Neural cell (in vitro differentiated cells): ENCODE measurements around the gene SIGLEC12. TPM values are rescaled to one million over a fixed set of nuclear protein-coding genes. Genes with fewer than 3 reads are reported as not detected.

Experiments
- H2AFZ ChIP-seq: fragments of 200-600, 300-800 bp; sonication (generic), shearing (Covaris generic); 2 replicates; pipeline ENCODE4 v1.6.0; 2014; ENCODE audit warnings: low read depth, mild to moderate bottlenecking, antibody characterized with exemption, low read length, moderate library complexity
- H3F3A ChIP-seq: fragments of 200-600 bp; shearing (Covaris generic); 2 replicates; pipeline ENCODE4 v1.6.1; 2016; ENCODE audit warnings: mild to moderate bottlenecking, moderate library complexity, mixed read lengths, antibody characterized with exemption, low read length; ENCODE audit not compliant: insufficient read depth, poor library complexity, severe bottlenecking
- H3K27ac ChIP-seq: fragments of 200-600, 300-800 bp; sonication (generic), shearing (Covaris generic); 2 replicates; pipeline ENCODE4 v1.5.1; 2014; ENCODE audit warnings: mild to moderate bottlenecking, low read length, moderate library complexity
- H3K27me3 ChIP-seq: fragments of 300-800, 200-600 bp; sonication (generic), shearing (Covaris generic); 2 replicates; pipeline ENCODE4 v1.6.0; 2014; ENCODE audit warnings: mild to moderate bottlenecking, low read depth, low read length, moderate library complexity; ENCODE audit not compliant: insufficient read depth
- H3K36me3 ChIP-seq: fragments of 300-800, 200-600 bp; sonication (generic), shearing (Covaris generic); 2 replicates; pipeline ENCODE4 v1.5.1; 2014; ENCODE audit warnings: mild to moderate bottlenecking, antibody characterized with exemption, low read length, moderate library complexity; ENCODE audit not compliant: insufficient read depth
- H3K4me2 ChIP-seq: fragments of 300-800, 200-600 bp; sonication (generic), shearing (Covaris generic); 2 replicates; pipeline ENCODE4 v1.6.0; 2014; ENCODE audit warnings: mild to moderate bottlenecking, low read length
- H3K4me3 ChIP-seq: fragments of 300-800, 200-600 bp; sonication (generic), shearing (Covaris generic); 2 replicates; pipeline ENCODE4 v1.5.1; 2014; ENCODE audit warnings: mild to moderate bottlenecking, low read length, moderate library complexity
- H3K79me2 ChIP-seq: fragments of 200-600 bp; shearing (Covaris generic); replicated peaks from 2 replicates; pipeline ENCODE4 v1.6.0; 2014; ENCODE audit warnings: mild to moderate bottlenecking, low read length, moderate library complexity; ENCODE audit not compliant: insufficient read depth
- H3K9ac ChIP-seq: fragments of 300-800, 200-600 bp; sonication (generic), shearing (Covaris generic); 2 replicates; pipeline ENCODE4 v1.6.1; 2016; ENCODE audit warnings: mild to moderate bottlenecking, low read length, mixed read lengths
- H3K9me2 ChIP-seq: fragments of 200-600 bp; shearing (Covaris generic); 2 replicates; pipeline ENCODE4 v1.6.1; 2016; ENCODE audit warnings: mild to moderate bottlenecking, low read length, mixed read lengths; ENCODE audit not compliant: insufficient read depth
- H3K9me3 ChIP-seq: fragments of 200-600, 300-800 bp; sonication (generic), shearing (Covaris generic); 2 replicates; pipeline ENCODE4 v1.6.1; 2016; ENCODE audit warnings: mild to moderate bottlenecking, mixed run types, low read length, moderate library complexity, mixed read lengths
- H4K20me1 ChIP-seq: fragments of 200-600 bp; shearing (Covaris generic); 2 replicates; pipeline ENCODE4 v1.6.1; 2016; ENCODE audit warnings: mild to moderate bottlenecking, mixed run types; ENCODE audit not compliant: insufficient read depth
- CTCF ChIP-seq: fragments of 450-650 bp; IDR thresholded peaks from 2 replicates; pipeline ENCODE4 v1.5.1; 2014; ENCODE audit warnings: antibody characterized with exemption, mild to moderate bottlenecking, moderate library complexity; ENCODE audit not compliant: poor library complexity, severe bottlenecking
- EP300 ChIP-seq: fragments of 450-650 bp; conservative IDR thresholded peaks from 2 replicates; pipeline ENCODE4 v1.6.1; 2014; ENCODE audit warnings: antibody characterized with exemption, mild to moderate bottlenecking, moderate library complexity; ENCODE audit not compliant: poor library complexity, severe bottlenecking
- EZH2 ChIP-seq: fragments of 200-600, 300-800 bp; shearing (Covaris generic), sonication (generic); IDR thresholded peaks from 2 replicates; pipeline ENCODE4 v1.6.1; 2014; ENCODE audit warnings: antibody characterized with exemption, low read length, borderline replicate concordance, mild to moderate bottlenecking; ENCODE audit not compliant: insufficient read depth, poor library complexity, severe bottlenecking
- MXI1 ChIP-seq: fragments of 450-650 bp; conservative IDR thresholded peaks from 2 replicates; pipeline ENCODE4 v1.6.1; 2014; ENCODE audit warnings: antibody characterized with exemption, mild to moderate bottlenecking; ENCODE audit not compliant: poor library complexity, severe bottlenecking
- POLR2AphosphoS5 ChIP-seq: IDR thresholded peaks from 2 replicates; pipeline ENCODE4 v1.6.1; 2012
- RAD21 ChIP-seq: fragments of 450-650 bp; conservative IDR thresholded peaks from 2 replicates; pipeline ENCODE4 v1.6.1; 2014; ENCODE audit warnings: antibody characterized with exemption, mild to moderate bottlenecking, moderate library complexity
- REST ChIP-seq: IDR thresholded peaks from 2 replicates; pipeline ENCODE4 v1.6.1; 2012; ENCODE audit warnings: borderline replicate concordance
- SMC3 ChIP-seq: fragments of 450-650 bp; conservative IDR thresholded peaks from 2 replicates; pipeline ENCODE4 v1.6.1; 2014; ENCODE audit warnings: antibody characterized with exemption, mild to moderate bottlenecking, moderate library complexity; ENCODE audit not compliant: poor library complexity
- TAF1 ChIP-seq: IDR thresholded peaks from 2 replicates; pipeline ENCODE4 v1.6.1; 2012; ENCODE audit warnings: low read depth
- polyA plus RNA-seq: library from polyadenylated mRNA; depleted of rRNA; stranded (reverse); fragments of >200 nt; gene quantifications from 2 replicates; pipeline ENCODE4 v1.2.3, GENCODE V29; 2014
- small RNA-seq, 3 experiments: library from RNA; depleted of rRNA; stranded (forward); fragments of <200 nt; gene quantifications; one replicate each; pipeline ENCODE3, GENCODE V24; 2012

Gene SIGLEC12
- polyA plus RNA-seq, 1 donor from 2014 or later = not detected

- Histone ChIP-seq H3K36me3 (no peaks in the 10 kb centered on the region), H3K27me3 (no peaks in the 10 kb centered on the region), H3K79me2 (no peaks in the 10 kb centered on the region), H3K4me2 (no peak overlapping the region), H2AFZ (no peak overlapping the region), H3K4me3 (no peak overlapping the region), H3K27ac (no peak overlapping the region), H3K9me3 (no peaks in the 10 kb centered on the region), H3K9me2 (no peaks in the 10 kb centered on the region), H3F3A (no peaks in the 10 kb centered on the region), H4K20me1 (no peaks in the 10 kb centered on the region), H3K9ac (no peak overlapping the region)
- TF ChIP-seq CTCF (no peak), EP300 (no peak), POLR2AphosphoS5 (no peak), MXI1 (no peak), SMC3 (no peak), TAF1 (no peak), EZH2 (no peak), REST (no peak), RAD21 (no peak)
Measured at GRCh38 chr19:51441410-51442390, 59.9 kb downstream of the SIGLEC12 start.

Small RNA genes lying within 50 kb of the gene (small RNA-seq; reads per million reads assigned to genes)
- gene AC020914.3 = 0 reads per million in 3 experiments
- gene AC020914.5 = 0 reads per million in 3 experiments

Other genes with a start within 250 kb of the SIGLEC12 start
- gene IGLON5, start 190.2 kb downstream of the SIGLEC12 start, polyA plus RNA-seq = 13.5 and 18.3 TPM in 2 replicates
- 1.5 and 2.3 TPM in 2 replicates for gene VSIG10L, start 159.7 kb downstream of the SIGLEC12 start, polyA plus RNA-seq
- 361 and 383 TPM in 2 replicates for gene ETFB, start 135.4 kb downstream of the SIGLEC12 start, polyA plus RNA-seq
- gene CLDND2, start 132.8 kb downstream of the SIGLEC12 start, polyA plus RNA-seq = not detected in 2 replicates
- gene NKG7, start 129.1 kb downstream of the SIGLEC12 start, polyA plus RNA-seq = not detected in 2 replicates
- not detected in 2 replicates for gene LIM2, start 113.8 kb downstream of the SIGLEC12 start, polyA plus RNA-seq
- not detected in 2 replicates for gene C19orf84, start 111.2 kb downstream of the SIGLEC12 start, polyA plus RNA-seq
- not detected in 2 replicates for gene SIGLEC10, start 84.2 kb downstream of the SIGLEC12 start, polyA plus RNA-seq
- gene SIGLEC8, start 43.3 kb downstream of the SIGLEC12 start, polyA plus RNA-seq = not detected in 2 replicates
- not detected in 2 replicates for gene CEACAM18, start 23.3 kb downstream of the SIGLEC12 start, polyA plus RNA-seq
- not detected in 2 replicates for gene SIGLEC6, start 29.9 kb upstream of the SIGLEC12 start, polyA plus RNA-seq
- gene ZNF175, start 69.5 kb upstream of the SIGLEC12 start, polyA plus RNA-seq = 10.9 and 20.6 TPM in 2 replicates
- not detected in 2 replicates for gene SIGLEC5, start 128.6 kb upstream of the SIGLEC12 start, polyA plus RNA-seq
- not detected in 2 replicates for gene SIGLEC14, start 145.0 kb upstream of the SIGLEC12 start, polyA plus RNA-seq
- 5.2 and 11.6 TPM in 2 replicates for gene SPACA6, start 191.5 kb upstream of the SIGLEC12 start, polyA plus RNA-seq
- gene HAS1, start 222.2 kb upstream of the SIGLEC12 start, polyA plus RNA-seq = 0.30 TPM in 1 of 2 replicates, not detected in the other